ENCODE results near the gene QRSL1. TPM values are rescaled to one million over a fixed set of nuclear protein-coding genes. Genes with fewer than 3 reads are reported as not detected.

QRSL1 gene
- total RNA-seq, 1 donor from 2014 or later, result 11.8 TPM

- peaks cover 35% of the 10 kb centered on the region for H3K36me3 ChIP-seq
- intact Hi-C loops (cut with DNase I), result no loop called here
- no peak for DNase-seq
Observed at GRCh38 chr6:106666282-106667021, 37.1 kb downstream of the QRSL1 start.

GRCh38 chr6:106667022-106667402 is 37.6 kb downstream of the QRSL1 start:
- DNase-seq, result no peak
- Histone ChIP-seq H3K27me3 (no peaks in the 10 kb centered on the region), H3K4me1 (no peaks in the 10 kb centered on the region), H3K4me3 (no peak overlapping the region), H3K9me3 (no peaks in the 10 kb centered on the region), H3K27ac (no peak overlapping the region), H3K36me3 (peaks cover 35% of the 10 kb centered on the region)
- TF ChIP-seq CTCF (IDR thresholded peaks at IDR 0.05), result no peak
- no peak for ATAC-seq
- intact Hi-C loops (cut with DNase I), result no loop called here

More at GRCh38 chr6:106666282-106667021, 37.1 kb downstream of the QRSL1 start:
- no peak overlapping the region for H3K4me3 ChIP-seq
- H3K9me3 ChIP-seq, result no peaks in the 10 kb centered on the region
- no peaks in the 10 kb centered on the region for H3K27me3 ChIP-seq
- no peak overlapping the region for H3K27ac ChIP-seq
- no peaks in the 10 kb centered on the region for H3K4me1 ChIP-seq
- TF ChIP-seq CTCF (IDR thresholded peaks at IDR 0.05), result no peak
- ATAC-seq, result no peak

GRCh38 chr6:106670236-106670635 is 40.9 kb downstream of the QRSL1 start:
- Histone ChIP-seq H3K27ac (no peak overlapping the region), H3K4me3 (no peak overlapping the region), H3K27me3 (no peaks in the 10 kb centered on the region), H3K4me1 (no peaks in the 10 kb centered on the region), H3K36me3 (peaks cover 14% of the 10 kb centered on the region), H3K9me3 (no peaks in the 10 kb centered on the region)
- no peak for DNase-seq
- TF ChIP-seq CTCF (IDR thresholded peaks at IDR 0.05), result no peak
- ATAC-seq, result no peak
- intact Hi-C loops (cut with DNase I), result no loop called here

GRCh38 chr6:106671651-106672050 is 42.3 kb downstream of the QRSL1 start:
- intact Hi-C loops (cut with DNase I), result no loop called here
- ATAC-seq, result no peak
- no peak overlapping the region for H3K27ac ChIP-seq
- DNase-seq, result no peak
- H3K9me3 ChIP-seq, result no peaks in the 10 kb centered on the region
- H3K36me3 ChIP-seq, result no peaks in the 10 kb centered on the region
- TF ChIP-seq CTCF (IDR thresholded peaks at IDR 0.05), result no peak
- H3K4me1 ChIP-seq, result no peaks in the 10 kb centered on the region
- H3K4me3 ChIP-seq, result no peak overlapping the region
- H3K27me3 ChIP-seq, result no peaks in the 10 kb centered on the region

GRCh38 chr6:106674541-106675229 is 45.3 kb downstream of the QRSL1 start:
- H3K27ac ChIP-seq, result no peak overlapping the region
- no peaks in the 10 kb centered on the region for H3K4me1 ChIP-seq
- ATAC-seq (no peak), DNase-seq (no peak)
- intact Hi-C loops (cut with DNase I), result no loop called here
- no peaks in the 10 kb centered on the region for H3K9me3 ChIP-seq
- no peaks in the 10 kb centered on the region for H3K27me3 ChIP-seq
- TF ChIP-seq CTCF (IDR thresholded peaks at IDR 0.05), result no peak
- no peaks in the 10 kb centered on the region for H3K36me3 ChIP-seq
- H3K4me3 ChIP-seq, result no peak overlapping the region

Data from upper lobe of right lung (tissue), 1 donor.